H54 (cell line): ENCODE data around the gene GRM1.

Experiments
- DNase-seq: peaks from one replicate; pipeline ENCODE4 v3.0.0; 2011; ENCODE audit warnings: low spot score, mixed read lengths; ENCODE audit not compliant: insufficient read length
- FAIRE-seq: peaks from 3 replicates; lab custom pipeline; 2011; peaks lifted over from hg19 to GRCh38; lab: Jason Lieb, UNC
- POLR2A ChIP-seq: IDR thresholded peaks from 2 replicates; pipeline ENCODE4 v1.6.1; 2011; ENCODE audit warnings: low read depth, mild to moderate bottlenecking, low read length

The GRM1 gene

DNA sequence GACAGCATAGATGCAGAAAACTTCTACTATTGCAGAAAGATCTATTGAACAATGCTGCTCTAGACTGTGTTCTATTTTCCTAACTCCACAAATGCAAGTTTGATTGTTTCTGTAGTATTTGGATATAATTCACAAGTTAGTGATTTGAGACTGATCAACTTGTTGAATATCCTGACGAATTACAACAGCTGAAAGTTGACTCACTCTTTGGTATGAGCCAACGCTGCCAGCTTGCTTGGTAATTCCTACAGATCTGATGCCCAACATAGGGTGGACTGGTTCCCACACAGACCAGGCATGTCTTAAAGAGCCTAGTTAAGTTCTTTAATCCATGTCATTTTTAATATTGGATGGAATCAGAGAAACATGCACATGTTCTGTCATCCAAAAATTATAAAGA, 283.7 kb downstream of the GRM1 start:
- no peak for FAIRE-seq
- no peak for TF ChIP-seq POLR2A
- DNase-seq = no peak

DNA sequence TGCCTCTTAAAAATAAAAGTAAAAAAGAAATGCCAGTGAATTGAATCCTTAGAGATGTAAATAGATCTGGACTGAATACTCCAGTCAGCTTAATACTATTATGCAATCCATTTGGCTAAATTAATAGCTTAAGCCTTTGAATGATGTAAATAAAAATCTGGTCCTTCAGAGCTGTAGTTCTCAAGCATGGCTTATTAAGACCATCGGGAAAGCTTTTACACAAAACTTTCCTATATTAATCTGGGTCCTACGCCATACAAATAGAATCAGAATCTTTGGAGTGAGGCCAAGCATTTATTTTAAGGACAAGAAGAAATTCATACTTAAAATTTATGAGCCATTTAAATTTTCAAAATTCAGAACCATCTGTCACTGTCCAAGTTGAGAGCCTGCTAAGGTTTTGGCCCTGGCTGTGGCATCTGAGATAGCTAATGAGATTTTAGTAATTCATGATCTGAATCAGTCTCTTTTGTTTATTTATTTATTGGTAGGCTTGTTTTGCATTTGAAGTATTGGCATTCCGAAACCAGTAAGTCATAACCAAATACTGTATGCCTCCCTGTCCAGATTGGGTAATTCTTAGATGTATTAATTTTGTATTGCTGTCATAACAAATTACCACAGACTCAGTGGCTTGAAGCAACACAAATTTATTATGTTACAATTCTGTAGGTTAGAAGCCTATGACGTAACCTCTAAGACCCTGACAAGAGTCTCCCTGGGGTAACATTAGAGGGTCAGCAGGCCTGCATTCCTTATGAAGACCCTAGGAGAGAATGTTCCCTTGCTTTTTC, 286.7 kb downstream of the GRM1 start:
- no peak for DNase-seq
- TF ChIP-seq POLR2A = no peak
- FAIRE-seq = no peak

DNA sequence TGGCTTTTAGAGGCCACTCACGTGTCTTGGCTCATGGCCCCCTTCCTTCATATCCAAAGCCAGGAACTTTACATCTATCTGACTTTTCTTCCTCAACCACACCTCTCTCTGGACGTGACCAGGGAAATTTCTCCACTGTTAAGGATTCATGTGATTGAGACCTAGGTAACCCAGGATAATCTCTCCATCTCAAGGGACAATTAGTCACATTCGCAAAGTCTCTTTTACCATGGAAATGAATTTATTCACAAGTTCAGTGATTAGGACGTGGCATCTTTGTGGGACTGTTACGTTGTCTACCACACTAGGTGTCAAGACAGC, 287.3 kb downstream of the GRM1 start:
- no peak for TF ChIP-seq POLR2A
- no peak for DNase-seq

DNA sequence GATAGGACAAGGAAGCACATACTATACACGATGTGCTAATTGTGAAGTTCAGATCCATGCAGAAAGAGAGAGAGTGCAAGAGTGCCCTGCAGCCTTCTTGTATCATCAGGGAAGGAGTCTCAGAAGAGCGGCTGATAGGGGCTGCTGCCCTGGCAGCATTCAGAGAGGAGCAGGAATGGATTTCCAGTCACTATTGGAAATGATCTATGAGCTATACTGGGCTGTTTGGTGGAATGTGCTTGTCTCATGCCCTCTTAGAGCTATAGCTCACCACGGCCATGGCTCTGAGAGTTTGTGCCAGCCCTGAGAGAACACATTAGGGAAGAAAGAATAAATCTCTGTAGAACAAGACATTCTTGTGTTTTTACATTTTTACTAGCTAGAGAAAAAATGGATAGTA, 302.2 kb downstream of the GRM1 start:
- FAIRE-seq (no peak), DNase-seq (no peak)
- no peak for TF ChIP-seq POLR2A

More for the DNA sequence above, 287.3 kb downstream of the GRM1 start:
- no peak for FAIRE-seq

DNA sequence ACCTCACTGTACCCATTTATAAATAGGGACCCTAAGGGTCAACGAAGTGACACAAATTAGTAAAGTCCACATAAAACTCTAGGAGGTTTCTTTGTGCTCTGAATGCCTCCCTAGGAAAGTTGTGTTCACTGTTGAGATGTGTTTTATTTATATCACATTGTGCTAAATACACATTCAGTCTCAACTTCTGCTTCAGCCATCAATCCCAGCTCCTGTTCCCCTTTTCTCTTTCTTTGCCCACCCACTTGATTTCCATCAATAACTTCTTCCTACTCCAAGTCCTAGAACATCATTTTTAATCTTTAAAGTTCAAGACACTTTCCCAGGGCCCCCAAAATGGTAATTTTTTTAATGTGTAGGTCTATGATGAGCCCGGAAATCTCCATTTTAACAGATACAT, 306.5 kb downstream of the GRM1 start:
- FAIRE-seq = no peak

DNA sequence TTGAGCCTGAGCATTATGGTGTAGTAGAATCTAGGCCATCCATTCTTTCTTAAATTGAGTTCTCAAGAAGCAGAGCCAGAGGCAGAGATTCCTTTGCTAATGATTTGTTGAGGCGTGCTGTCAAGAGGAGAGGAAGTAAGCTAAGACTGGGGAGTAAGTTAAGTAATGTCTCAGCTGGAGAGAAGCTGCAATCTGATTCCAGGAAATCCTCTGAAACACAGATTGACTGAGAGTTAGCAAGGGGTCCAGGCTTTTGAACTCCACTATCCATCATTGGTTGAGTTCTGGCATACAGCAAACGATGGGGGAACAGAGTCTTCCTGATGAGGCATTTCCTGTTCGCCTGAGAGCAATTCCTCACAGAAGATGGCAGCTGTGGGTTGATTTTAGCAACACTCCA, 307.3 kb downstream of the GRM1 start:
- TF ChIP-seq POLR2A = no peak
- DNase-seq (no peak), FAIRE-seq (no peak)

More for the DNA sequence above, 306.5 kb downstream of the GRM1 start:
- no peak for TF ChIP-seq POLR2A
- no peak for DNase-seq

DNA sequence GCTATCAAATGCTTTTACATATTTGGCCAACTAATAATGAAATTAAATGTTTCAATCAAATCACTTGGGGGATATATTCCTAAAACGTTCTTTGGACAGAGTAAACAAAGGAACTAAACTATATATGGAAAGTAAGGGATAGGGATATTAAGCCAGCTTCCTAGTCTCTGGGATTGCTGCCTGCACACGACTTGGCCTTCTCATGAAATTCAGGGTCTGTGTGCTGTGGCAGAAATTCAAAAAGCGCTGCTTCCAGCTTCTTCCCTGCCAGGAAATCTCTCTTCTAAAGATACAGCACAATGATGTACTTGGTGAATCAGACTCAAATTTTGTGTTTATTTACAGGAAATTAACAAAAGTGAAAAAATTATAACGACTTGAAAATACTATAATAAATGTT, 308.5 kb downstream of the GRM1 start:
- TF ChIP-seq POLR2A = no peak
- DNase-seq (no peak), FAIRE-seq (no peak)

DNA sequence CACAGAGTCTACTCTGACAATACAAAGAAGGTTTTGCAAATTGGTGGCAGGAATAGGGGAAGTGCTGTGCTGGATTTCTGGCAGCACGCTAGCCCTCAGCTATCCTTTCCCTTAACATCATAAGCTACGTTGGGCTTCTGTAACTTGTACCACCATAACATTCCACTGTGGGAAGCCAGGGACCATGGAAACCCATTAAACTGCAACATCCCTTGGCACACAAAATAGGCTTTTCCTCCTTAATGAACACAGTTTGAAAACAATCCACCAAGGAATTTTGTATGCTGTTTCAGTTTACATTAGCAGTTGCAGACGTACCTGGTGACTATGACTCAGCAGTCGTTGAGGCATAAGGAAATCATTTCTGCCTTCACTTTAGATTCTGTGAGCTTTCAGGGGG, 310.9 kb downstream of the GRM1 start:
- TF ChIP-seq POLR2A = no peak
- FAIRE-seq (no peak), DNase-seq (no peak)

DNA sequence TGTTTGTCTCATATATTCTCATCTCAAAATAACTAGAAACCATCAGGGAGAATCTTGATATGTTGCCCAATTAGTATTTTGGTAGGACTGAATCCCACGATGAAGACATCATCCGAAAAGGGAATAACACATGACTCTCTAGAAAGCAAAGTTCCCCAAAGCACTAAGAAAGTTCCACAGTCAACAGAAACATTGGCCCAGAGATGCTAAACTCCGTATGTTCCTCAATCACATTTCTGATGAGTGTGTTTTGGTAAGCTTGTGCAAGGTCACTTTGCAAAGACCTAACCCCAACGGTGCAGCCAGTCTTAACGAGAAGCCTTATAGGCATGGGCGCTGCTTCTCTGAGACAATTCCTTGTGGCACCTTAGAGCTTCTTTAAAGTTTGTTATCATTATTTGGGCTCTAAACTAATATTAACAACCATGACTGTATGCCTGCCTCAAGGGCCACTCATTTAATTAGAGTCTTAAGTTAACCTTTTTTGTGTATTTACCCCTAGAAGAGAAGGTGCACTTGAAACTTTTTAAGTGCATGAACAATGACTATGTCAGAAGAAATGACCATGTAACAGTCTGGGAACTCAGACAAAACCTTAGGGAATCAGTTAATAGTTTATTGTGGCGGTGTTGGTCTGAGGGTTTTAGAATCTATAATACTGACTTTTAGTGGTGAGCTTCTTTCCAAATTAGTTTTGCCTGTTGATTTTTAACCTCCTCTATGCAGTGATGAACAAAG, 312.8 kb downstream of the GRM1 start:
- no peak for TF ChIP-seq POLR2A
- DNase-seq = no peak
- FAIRE-seq = no peak

DNA sequence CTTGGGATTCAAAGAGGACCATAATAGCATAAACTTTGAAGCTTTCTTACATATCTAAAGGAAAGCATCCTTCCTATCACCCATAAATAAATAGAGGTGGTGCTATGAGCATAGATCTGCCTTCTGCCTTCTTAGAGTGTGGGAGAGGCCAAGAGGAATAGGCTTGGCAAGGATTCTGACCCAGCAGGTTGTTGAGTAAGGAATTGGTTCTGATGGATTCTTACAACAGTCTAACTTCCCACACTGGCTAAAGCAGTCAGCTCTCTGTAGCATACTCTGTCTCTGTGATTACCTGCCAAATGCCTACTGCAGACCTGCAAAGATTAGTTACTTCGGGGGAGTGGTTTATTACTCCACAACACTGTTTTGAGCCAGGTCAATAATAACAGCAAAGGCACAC, 316.7 kb downstream of the GRM1 start:
- FAIRE-seq = no peak
- no peak for DNase-seq
- TF ChIP-seq POLR2A = no peak

DNA sequence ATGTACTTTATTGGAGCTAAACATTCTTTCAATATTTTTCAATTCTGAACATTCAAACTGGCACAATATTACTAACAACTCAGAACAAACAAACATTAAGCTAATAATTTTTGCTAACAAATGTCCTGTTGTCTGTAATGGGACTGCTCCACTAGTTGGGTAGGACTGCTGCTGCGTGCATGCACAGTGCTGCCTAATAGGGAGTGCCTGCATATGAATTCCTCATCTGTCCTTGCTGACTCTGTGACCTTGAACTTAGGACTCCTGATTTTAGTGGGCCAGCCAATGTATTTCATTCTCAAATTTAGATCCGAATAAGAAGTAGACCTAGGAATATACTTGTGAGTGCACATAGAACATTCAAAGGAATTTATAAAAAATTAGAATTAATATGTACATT, 318.2 kb downstream of the GRM1 start:
- FAIRE-seq (no peak), DNase-seq (no peak)
- no peak for TF ChIP-seq POLR2A

DNA sequence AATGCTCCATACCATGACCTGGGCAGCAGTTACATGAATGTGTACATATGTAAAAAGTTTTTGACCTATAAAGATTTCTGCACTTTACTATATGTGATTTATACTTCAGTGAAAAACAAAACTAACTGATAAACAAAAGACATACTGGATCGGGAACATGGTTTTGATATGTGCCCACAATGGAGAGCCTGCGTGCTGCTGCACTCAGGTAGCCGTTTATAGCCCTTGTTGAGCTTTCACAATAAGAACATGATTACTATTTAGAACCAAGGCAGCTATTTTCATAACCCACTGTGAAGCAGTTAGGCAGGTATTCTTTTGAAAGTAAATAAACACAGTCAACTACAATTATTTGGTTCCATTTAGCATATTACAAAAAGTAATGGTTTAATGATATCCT, 318.8 kb downstream of the GRM1 start:
- no peak for TF ChIP-seq POLR2A
- DNase-seq (no peak), FAIRE-seq (no peak)

DNA sequence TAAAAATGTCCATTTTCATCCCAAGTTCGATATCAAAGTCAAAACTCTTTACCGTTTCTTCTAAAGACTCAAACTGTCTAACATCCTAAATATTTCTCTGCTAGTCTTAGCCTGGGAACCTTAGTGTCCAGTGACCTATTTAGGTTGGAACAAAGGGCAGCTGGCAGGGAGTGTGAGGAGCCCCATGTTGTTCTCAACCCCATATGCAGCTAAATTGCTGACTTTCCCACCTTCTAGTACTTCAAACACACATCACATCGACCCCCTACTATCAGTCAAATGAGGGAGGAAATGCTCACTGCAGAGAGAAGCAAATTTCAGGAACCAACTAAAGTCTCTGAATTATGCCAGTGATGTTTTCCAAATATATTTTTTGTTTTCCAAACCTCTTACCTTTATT, 322.2 kb downstream of the GRM1 start:
- TF ChIP-seq POLR2A = no peak
- DNase-seq (no peak), FAIRE-seq (no peak)

DNA sequence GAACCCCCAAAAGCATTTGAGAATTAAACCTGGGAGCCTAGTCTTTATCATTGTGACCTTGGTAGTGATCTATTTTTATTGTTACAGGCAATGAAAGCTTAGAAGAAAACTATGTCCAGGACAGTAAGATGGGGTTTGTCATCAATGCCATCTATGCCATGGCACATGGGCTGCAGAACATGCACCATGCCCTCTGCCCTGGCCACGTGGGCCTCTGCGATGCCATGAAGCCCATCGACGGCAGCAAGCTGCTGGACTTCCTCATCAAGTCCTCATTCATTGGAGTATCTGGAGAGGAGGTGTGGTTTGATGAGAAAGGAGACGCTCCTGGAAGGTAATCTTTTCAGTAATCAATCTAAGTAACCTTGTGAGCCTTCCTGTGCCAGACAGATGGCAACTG, 323.3 kb downstream of the GRM1 start:
- FAIRE-seq = no peak
- TF ChIP-seq POLR2A = no peak
- no peak for DNase-seq

DNA sequence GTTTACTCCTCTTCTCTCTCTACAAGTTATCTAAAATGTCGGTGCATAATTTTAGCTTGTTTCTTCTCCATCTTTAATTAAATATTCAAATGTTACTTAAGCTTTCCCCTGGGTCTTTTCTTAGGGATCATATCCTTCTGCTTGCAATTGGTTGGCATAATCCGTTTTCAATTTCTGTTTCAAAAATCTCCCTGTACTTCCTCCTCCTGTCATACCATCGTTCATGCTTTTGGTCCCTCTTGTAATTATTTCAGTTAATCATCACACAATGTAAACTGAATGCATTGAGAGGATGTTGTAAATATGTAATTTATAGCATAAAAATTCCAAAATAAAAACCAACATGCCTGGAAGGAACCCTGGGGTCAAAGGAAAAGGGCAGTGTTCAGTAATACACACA, 325.6 kb downstream of the GRM1 start:
- no peak for TF ChIP-seq POLR2A
- FAIRE-seq = no peak
- DNase-seq = no peak

DNA sequence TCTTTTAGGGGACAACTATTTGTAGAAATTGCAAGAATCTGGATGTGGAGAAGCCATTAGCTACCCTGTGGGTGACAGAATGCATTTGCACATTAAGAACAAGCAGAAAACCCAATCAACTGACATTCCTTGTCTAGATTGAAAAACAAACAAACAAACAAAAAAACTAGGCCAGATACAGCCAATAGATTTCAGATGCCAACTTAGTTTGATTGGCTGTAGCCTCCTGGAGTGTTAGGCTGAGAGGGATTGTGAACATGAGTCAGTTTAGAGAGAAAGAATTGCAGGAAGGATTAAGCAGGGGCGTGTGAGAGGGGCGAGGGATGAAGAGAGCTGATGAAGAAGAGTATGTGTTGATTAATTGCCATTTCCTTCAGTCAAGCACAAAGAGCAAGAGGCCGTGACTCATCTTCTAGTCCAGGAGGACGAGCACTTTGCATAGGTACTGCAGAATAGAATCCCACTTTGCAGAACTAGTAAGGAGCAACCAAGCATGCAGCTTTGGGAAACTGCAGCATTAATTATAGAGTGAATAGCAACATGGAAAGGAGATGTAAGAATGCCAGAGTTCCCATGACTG, 326.7 kb downstream of the GRM1 start:
- no peak for TF ChIP-seq POLR2A
- DNase-seq = no peak
- FAIRE-seq = no peak
